ENCODE data around the gene FBXO17.
"Not testable (repeated sequence)": the region's sequence is repeated elsewhere in the genome, so short reads cannot be mapped to it uniquely, and the experiment has no call there.

FBXO17 gene

DNA sequence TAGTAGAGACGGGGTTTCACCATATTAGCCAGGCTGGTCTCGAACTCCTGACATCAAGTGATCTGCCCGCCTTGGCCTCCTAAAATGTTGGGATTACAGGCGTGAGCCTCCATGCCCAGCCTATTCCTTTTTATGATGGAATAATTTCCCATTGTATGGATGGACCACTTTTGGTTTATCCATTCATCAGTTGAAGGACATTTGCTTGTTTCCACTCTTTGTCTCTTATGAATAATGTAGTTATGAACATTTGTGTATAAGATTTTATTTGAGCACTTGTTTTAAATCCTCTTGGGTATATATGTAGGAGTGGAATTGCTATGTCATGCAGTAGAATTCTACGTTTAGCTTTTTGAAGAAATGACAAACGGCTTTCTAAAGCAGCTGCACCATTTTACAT lies 33.5 kb upstream of the FBXO17 start:
- TF ChIP-seq, protein P1, sequence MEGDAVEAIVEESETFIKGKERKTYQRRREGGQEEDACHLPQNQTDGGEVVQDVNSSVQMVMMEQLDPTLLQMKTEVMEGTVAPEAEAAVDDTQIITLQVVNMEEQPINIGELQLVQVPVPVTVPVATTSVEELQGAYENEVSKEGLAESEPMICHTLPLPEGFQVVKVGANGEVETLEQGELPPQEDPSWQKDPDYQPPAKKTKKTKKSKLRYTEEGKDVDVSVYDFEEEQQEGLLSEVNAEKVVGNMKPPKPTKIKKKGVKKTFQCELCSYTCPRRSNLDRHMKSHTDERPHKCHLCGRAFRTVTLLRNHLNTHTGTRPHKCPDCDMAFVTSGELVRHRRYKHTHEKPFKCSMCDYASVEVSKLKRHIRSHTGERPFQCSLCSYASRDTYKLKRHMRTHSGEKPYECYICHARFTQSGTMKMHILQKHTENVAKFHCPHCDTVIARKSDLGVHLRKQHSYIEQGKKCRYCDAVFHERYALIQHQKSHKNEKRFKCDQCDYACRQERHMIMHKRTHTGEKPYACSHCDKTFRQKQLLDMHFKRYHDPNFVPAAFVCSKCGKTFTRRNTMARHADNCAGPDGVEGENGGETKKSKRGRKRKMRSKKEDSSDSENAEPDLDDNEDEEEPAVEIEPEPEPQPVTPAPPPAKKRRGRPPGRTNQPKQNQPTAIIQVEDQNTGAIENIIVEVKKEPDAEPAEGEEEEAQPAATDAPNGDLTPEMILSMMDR (IDR thresholded peaks at IDR 0.05; ENCODE audit: control extremely low read depth, extremely low read depth, low read depth, missing control alignments), result no peak
- no peak for DNase-seq (ENCODE audit: extremely low spot score)
- POLR2A ChIA-PET, result no interaction called here
- CTCF ChIA-PET, result interaction anchor here (0.7 to 1.1 kb wide), 2 partner anchors 43 to 78 kb away, joined by 3 to 4 read pairs; partner anchors contain the start of genes MRPS12 and SARS2

- TF ChIP-seq, protein P1 (IDR thresholded peaks at IDR 0.05; ENCODE audit: control extremely low read depth, extremely low read depth, low read depth, missing control alignments), result no peak
- CTCF ChIA-PET, result interaction anchor here (1.6 kb wide), 1 partner anchor 12 kb away, joined by 4 read pairs; no protein-coding TSS in a partner anchor
- no peak for DNase-seq (ENCODE audit: extremely low spot score)
- POLR2A ChIA-PET, result no interaction called here
These were observed 32.6 kb upstream of the FBXO17 start for GRCh38 chr19:39008137-39008536.

- DNase-seq (ENCODE audit: extremely low spot score), result no peak
- TF ChIP-seq, protein P1 (IDR thresholded peaks at IDR 0.05; ENCODE audit: control extremely low read depth, extremely low read depth, low read depth, missing control alignments), result no peak
- POLR2A ChIA-PET, result no interaction called here
- CTCF ChIA-PET, result interaction anchor here (1.6 kb wide), 1 partner anchor 11 kb away, joined by 4 read pairs; no protein-coding TSS in a partner anchor
These were observed 31.6 kb upstream of the FBXO17 start for GRCh38 chr19:39007096-39007495.

- CTCF ChIA-PET, result no interaction called here
- TF ChIP-seq, protein P1 (IDR thresholded peaks at IDR 0.05; ENCODE audit: control extremely low read depth, extremely low read depth, low read depth, missing control alignments), result no peak
- POLR2A ChIA-PET, result no interaction called here
- DNase-seq (ENCODE audit: extremely low spot score), result no peak
These were observed 28.9 kb upstream of the FBXO17 start for GRCh38 chr19:39004403-39004802.

- CTCF ChIA-PET, result no interaction called here
- POLR2A ChIA-PET, result no interaction called here
- TF ChIP-seq, protein P1 (IDR thresholded peaks at IDR 0.05; ENCODE audit: control extremely low read depth, extremely low read depth, low read depth, missing control alignments), result no peak
- DNase-seq (ENCODE audit: extremely low spot score), result no peak
These were observed 28.3 kb upstream of the FBXO17 start for GRCh38 chr19:39003796-39004195.

DNA sequence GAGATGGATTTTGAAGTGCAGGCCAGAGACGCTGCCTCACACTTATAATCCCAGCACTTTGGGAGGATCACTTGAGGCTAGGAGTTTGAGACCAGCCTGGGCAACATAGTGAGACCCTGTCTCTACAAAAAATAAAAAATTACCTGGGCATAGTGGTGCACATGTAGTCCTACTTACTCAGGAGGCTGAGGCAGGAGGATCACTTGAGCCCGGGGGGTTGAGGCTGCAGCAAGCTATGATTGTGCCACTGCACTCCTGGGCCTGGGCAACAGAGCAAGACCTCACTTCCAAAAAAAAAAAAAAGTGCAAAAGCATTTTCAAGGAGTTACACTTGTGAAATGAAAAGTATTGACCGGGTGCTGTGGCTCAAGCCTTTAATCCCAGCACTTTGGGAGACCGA lies 27.6 kb upstream of the FBXO17 start:
- no peak for DNase-seq (ENCODE audit: extremely low spot score)
- POLR2A ChIA-PET, result no interaction called here
- CTCF ChIA-PET, result no interaction called here
- TF ChIP-seq, protein P1 (IDR thresholded peaks at IDR 0.05; ENCODE audit: control extremely low read depth, extremely low read depth, low read depth, missing control alignments), result no peak

DNA sequence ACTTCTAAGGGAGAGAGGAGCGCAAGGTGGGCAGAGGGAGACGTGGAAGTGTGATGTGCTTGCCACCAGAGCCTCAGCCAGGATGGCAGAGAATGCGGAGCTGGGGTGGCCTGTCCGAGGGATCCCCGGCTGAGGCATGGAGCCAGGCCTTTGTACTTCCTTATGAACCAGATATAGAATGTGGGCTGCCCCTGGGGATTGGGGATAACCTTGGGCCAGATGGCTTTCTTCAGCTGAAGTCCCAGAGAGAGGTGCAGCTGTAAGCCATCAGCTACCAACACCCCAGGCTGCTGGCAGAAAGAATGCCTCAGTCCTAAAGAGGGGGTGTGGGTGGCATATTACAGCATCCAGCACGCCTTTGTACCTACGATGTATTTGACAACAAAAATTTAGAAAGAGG lies 25.5 kb upstream of the FBXO17 start:
- TF ChIP-seq, protein P1 (IDR thresholded peaks at IDR 0.05; ENCODE audit: control extremely low read depth, extremely low read depth, low read depth, missing control alignments), result no peak
- no peak for DNase-seq (ENCODE audit: extremely low spot score)
- ChIA-PET CTCF (interaction anchor here (0.9 kb wide), 1 partner anchor 10 kb away, joined by 3 read pairs; no protein-coding TSS in a partner anchor), POLR2A (no interaction called here)

- ChIA-PET CTCF (interaction anchor here (3.6 kb wide), 1 partner anchor 21 kb away, joined by 17 read pairs; the partner anchor contains the start of gene FBXO17), POLR2A (interaction anchor here (0.6 kb wide), 1 partner anchor 394 kb away, joined by 3 read pairs; the partner anchor contains the start of genes MED29 and PAF1)
- not testable (repeated sequence) for DNase-seq (ENCODE audit: extremely low spot score)
These were observed 22.0 kb upstream of the FBXO17 start for GRCh38 chr19:38997576-38997975.
